Measurements from ENCODE around the gene C1orf167. TPM values are rescaled to one million over a fixed set of nuclear protein-coding genes. Genes with fewer than 3 reads are reported as not detected.

The C1orf167 gene
- total and polyA plus RNA-seq, 2 of the 13 experiments (the other 11 are each of a cell fraction or from before 2014, with no cell fraction given): not detected

- ATAC-seq (no peak), FAIRE-seq (no peak), DNase-seq (ENCODE audit: low spot score) (no peak)
- Histone ChIP-seq H3K27ac (ENCODE audit: extremely low read length, insufficient read depth, low read length) (no peak overlapping the region), H2AFZ (ENCODE audit: low read length) (no peak overlapping the region), H3K27me3 (ENCODE audit: control insufficient read depth in 1 of 2, insufficient read depth in 2 of 2, low read length in 2 of 2) (peaks cover 6 to 18% of the 10 kb centered on the region in 2 experiments; a peak in 3 of 5 replicates), H3K79me2 (ENCODE audit: insufficient read depth, low read length) (no peaks in the 10 kb centered on the region), H3K4me3 (replicated peaks in 1 of 3; ENCODE audit: insufficient read depth in 1 of 3, low read depth in 2 of 3, low read length in 3 of 3) (no peak overlapping the region), H3K9me3 (ENCODE audit: low read length) (no peaks in the 10 kb centered on the region), H3K4me2 (ENCODE audit: low read depth, low read length) (no peak overlapping the region), H4K20me1 (ENCODE audit: insufficient read depth, low read length) (no peaks in the 10 kb centered on the region), H3K4me1 (ENCODE audit: insufficient read depth, low read length) (peaks cover 12% of the 10 kb centered on the region), H3K36me3 (replicated peaks in 1 of 2; ENCODE audit: control insufficient read depth in 1 of 2, insufficient read depth in 2 of 2, low read length in 2 of 2) (no peaks in the 10 kb centered on the region), H3K9ac (ENCODE audit: insufficient read depth, low read depth, low read length) (no peak overlapping the region)
- intact Hi-C loops (cut with micrococcal nuclease; ENCODE audit: unreplicated experiment) (no loop called here), in situ Hi-C loops (cut with HindIII; ENCODE audit: extremely low pct_ligation_motif_present, low pct_unique_long_range_greater_than_20kb) (no loop called here)
- 26% methylated on average over 5 of the region's 5 CpGs for WGBS (ENCODE audit: low lambda C conversion rate)
- POLR2A ChIA-PET: no interaction called here
- CTCF ChIA-PET (ENCODE audit: low intra/inter-chr PET ratio, low total read pairs): no interaction called here
- no TSS peak for BruUV-seq (replicated peaks)
- TF ChIP-seq ZNF530 (CRISPR knock-in tag; IDR thresholded peaks at IDR 0.05; ENCODE audit: low read depth): no peak
- TF ChIP-seq GABPB1 (CRISPR knock-in tag; IDR thresholded peaks at IDR 0.05): no peak
- no peak for TF ChIP-seq SIX1 (CRISPR knock-in tag; IDR thresholded peaks at IDR 0.05; ENCODE audit: borderline replicate concordance)
- no peak for TF ChIP-seq ARID4A (CRISPR knock-in tag; IDR thresholded peaks at IDR 0.05; ENCODE audit: borderline replicate concordance)
- TF ChIP-seq JUN (CRISPR knock-in tag; IDR thresholded peaks at IDR 0.05): no peak
- no peak for TF ChIP-seq ATF7-NPFF (CRISPR knock-in tag; IDR thresholded peaks at IDR 0.05; ENCODE audit: low read depth)
- TF ChIP-seq NFE2L2 (IDR thresholded peaks at IDR 0.05; ENCODE audit: low read length): no peak
- TF ChIP-seq NKX3-1 (CRISPR knock-in tag; IDR thresholded peaks at IDR 0.05): no peak
- TF ChIP-seq ZFAT (CRISPR knock-in tag; conservative IDR thresholded peaks at IDR 0.05): no peak
- TF ChIP-seq KAT7 (CRISPR knock-in tag; IDR thresholded peaks at IDR 0.05; ENCODE audit: borderline replicate concordance): no peak
- TF ChIP-seq ZSCAN31 (CRISPR knock-in tag; IDR thresholded peaks at IDR 0.05; ENCODE audit: low read depth): no peak
- TF ChIP-seq ZNF318 (CRISPR knock-in tag; IDR thresholded peaks at IDR 0.05): no peak
- TF ChIP-seq SATB2 (CRISPR knock-in tag; IDR thresholded peaks at IDR 0.05): no peak
Observed at GRCh38 chr1:11772458-11772857, 10.5 kb downstream of the C1orf167 start.

All from HepG2 (cell line).